BLaER1 treated with 17β-estradiol and CSF1 and Interleukin-3, amounts not matched to agents 10 nM and 100 nM (cell line): ENCODE measurements around the gene MEX3D.

Experiments
- H3K27ac ChIP-seq, 11 experiments: shearing (Covaris generic); formaldehyde crosslinking; 2 replicates each; pipeline ENCODE4 v1.8.1; 2022
- H3K27me3 ChIP-seq, 11 experiments: shearing (Covaris generic); formaldehyde crosslinking; 2 replicates each; pipeline ENCODE4 v1.8.1; 2022
- H3K36me3 ChIP-seq, 11 experiments: shearing (Covaris generic); formaldehyde crosslinking; 2 replicates each; pipeline ENCODE4 v1.8.1; 2022
- H3K4me1 ChIP-seq, 10 experiments: shearing (Covaris generic); formaldehyde crosslinking; 2 replicates each; pipeline ENCODE4 v1.8.1; 2022
- H3K4me2 ChIP-seq, 11 experiments: shearing (Covaris generic); formaldehyde crosslinking; 2 replicates each; pipeline ENCODE4 v1.8.1; 2022
- H3K4me3 ChIP-seq, 10 experiments: shearing (Covaris generic); formaldehyde crosslinking; 2 replicates each; pipeline ENCODE4 v1.8.1; 2022
- H3K9ac ChIP-seq, 11 experiments: shearing (Covaris generic); formaldehyde crosslinking; 2 replicates each; pipeline ENCODE4 v1.8.1; 2022
- H3K9me3 ChIP-seq, 11 experiments: shearing (Covaris generic); formaldehyde crosslinking; replicated peaks in 1 of 11; 2 replicates each; pipeline ENCODE4 v1.8.1; 2022
- H4K20me1 ChIP-seq, 11 experiments: shearing (Covaris generic); formaldehyde crosslinking; 2 replicates each; pipeline ENCODE4 v1.8.1; 2022
- Cebpa-rat ChIP-seq, 11 experiments: shearing (Covaris generic); IDR thresholded peaks; 2 replicates each; pipeline ENCODE4 v1.8.1; 2022

Gene MEX3D

GRCh38 chr19:1579222-1579621 is 11.1 kb upstream of the MEX3D start:
- no peak for TF ChIP-seq Cebpa-rat (IDR thresholded peaks at IDR 0.05)
- no peak overlapping the region for H3K4me2 ChIP-seq
- H3K4me3 ChIP-seq = no peak overlapping the region
- peaks cover 0 to 100% (median 89%) of the 10 kb centered on the region in 11 experiments; a peak in 19 of 22 replicates for H4K20me1 ChIP-seq
- H3K36me3 ChIP-seq = peaks cover 77 to 100% (median 91%) of the 10 kb centered on the region in 11 experiments
- no peaks in the 10 kb centered on the region for H3K4me1 ChIP-seq
- no peak overlapping the region for H3K9ac ChIP-seq
- no peak overlapping the region for H3K27ac ChIP-seq
- no peaks in the 10 kb centered on the region for H3K9me3 ChIP-seq
- no peaks in the 10 kb centered on the region for H3K27me3 ChIP-seq

- H3K9ac ChIP-seq = no peak overlapping the region
- peaks cover 0 to 96% (median 78%) of the 10 kb centered on the region in 11 experiments; a peak in 19 of 22 replicates for H4K20me1 ChIP-seq
- H3K27me3 ChIP-seq = no peaks in the 10 kb centered on the region
- no peak for TF ChIP-seq Cebpa-rat (IDR thresholded peaks at IDR 0.05)
- no peak overlapping the region for H3K27ac ChIP-seq
- H3K9me3 ChIP-seq = no peaks in the 10 kb centered on the region
- no peak overlapping the region for H3K4me3 ChIP-seq
- no peak overlapping the region for H3K4me2 ChIP-seq
- peaks cover 67 to 92% (median 81%) of the 10 kb centered on the region in 11 experiments for H3K36me3 ChIP-seq
- peaks cover 0 to 8% (median 0%) of the 10 kb centered on the region in 10 experiments; a peak in 1 of 20 replicates for H3K4me1 ChIP-seq
Observed at GRCh38 chr19:1577929-1578618, 9.9 kb upstream of the MEX3D start.

- H4K20me1 ChIP-seq = peaks cover 0 to 89% (median 71%) of the 10 kb centered on the region in 11 experiments; a peak in 19 of 22 replicates
- TF ChIP-seq Cebpa-rat (IDR thresholded peaks at IDR 0.05) = no peak
Observed at GRCh38 chr19:1577090-1577928, 9.2 kb upstream of the MEX3D start.

GRCh38 chr19:1576242-1577089 is 8.3 kb upstream of the MEX3D start:
- peaks cover 0 to 8% (median 0%) of the 10 kb centered on the region in 10 experiments; a peak in 1 of 20 replicates for H3K4me1 ChIP-seq
- H3K9me3 ChIP-seq = no peaks in the 10 kb centered on the region
- H3K9ac ChIP-seq = peak overlapping the region in 1 of 11 experiments; percentile 19; a peak in 1 of 22 replicates
- peaks cover 0 to 80% (median 62%) of the 10 kb centered on the region in 11 experiments; a peak in 19 of 22 replicates for H4K20me1 ChIP-seq
- H3K27ac ChIP-seq = peak overlapping the region in 1 of 11 experiments; percentile 5; a peak in 2 of 22 replicates
- peaks cover 51 to 76% (median 65%) of the 10 kb centered on the region in 11 experiments for H3K36me3 ChIP-seq
- H3K4me3 ChIP-seq = no peak overlapping the region
- no peak overlapping the region for H3K4me2 ChIP-seq
- no peak for TF ChIP-seq Cebpa-rat (IDR thresholded peaks at IDR 0.05)
- no peaks in the 10 kb centered on the region for H3K27me3 ChIP-seq

More at GRCh38 chr19:1577090-1577928, 9.2 kb upstream of the MEX3D start:
- Histone ChIP-seq H3K9me3 (no peaks in the 10 kb centered on the region), H3K4me3 (no peak overlapping the region), H3K9ac (no peak overlapping the region; a peak in 1 of 22 replicates), H3K27me3 (no peaks in the 10 kb centered on the region), H3K36me3 (peaks cover 59 to 84% (median 73%) of the 10 kb centered on the region in 11 experiments), H3K4me1 (peaks cover 0 to 8% (median 0%) of the 10 kb centered on the region in 10 experiments; a peak in 1 of 20 replicates), H3K27ac (no peak overlapping the region), H3K4me2 (no peak overlapping the region)

- H4K20me1 ChIP-seq = peaks cover 0 to 71% (median 53%) of the 10 kb centered on the region in 11 experiments; a peak in 19 of 22 replicates
- TF ChIP-seq Cebpa-rat (IDR thresholded peaks at IDR 0.05) = no peak
Observed at GRCh38 chr19:1575323-1576241, 7.5 kb upstream of the MEX3D start.

GRCh38 chr19:1574354-1575136 is 6.4 kb upstream of the MEX3D start:
- Histone ChIP-seq H3K4me1 (peaks cover 3 to 22% (median 12%) of the 10 kb centered on the region in 10 experiments; a peak in 17 of 20 replicates), H3K27me3 (no peaks in the 10 kb centered on the region), H3K4me3 (no peak overlapping the region), H3K27ac (no peak overlapping the region), H3K36me3 (peaks cover 33 to 57% (median 46%) of the 10 kb centered on the region in 11 experiments), H3K4me2 (no peak overlapping the region), H3K9me3 (no peaks in the 10 kb centered on the region), H4K20me1 (peaks cover 0 to 61% (median 43%) of the 10 kb centered on the region in 11 experiments; a peak in 19 of 22 replicates), H3K9ac (peak overlapping the region in 1 of 11 experiments; percentile 6; a peak in 1 of 22 replicates)
- TF ChIP-seq Cebpa-rat (IDR thresholded peaks at IDR 0.05) = no peak

More at GRCh38 chr19:1575323-1576241, 7.5 kb upstream of the MEX3D start:
- H3K4me3 ChIP-seq = no peak overlapping the region
- peaks cover 0 to 11% (median 2%) of the 10 kb centered on the region in 10 experiments; a peak in 13 of 20 replicates for H3K4me1 ChIP-seq
- peak overlapping the region in 1 of 11 experiments; percentile 5; a peak in 1 of 22 replicates for H3K27ac ChIP-seq
- H3K36me3 ChIP-seq = peaks cover 42 to 67% (median 56%) of the 10 kb centered on the region in 11 experiments
- H3K27me3 ChIP-seq = no peaks in the 10 kb centered on the region
- H3K4me2 ChIP-seq = no peak overlapping the region
- H3K9ac ChIP-seq = peak overlapping the region in 2 of 11 experiments; percentile 6 to 19; a peak in 1 of 22 replicates
- H3K9me3 ChIP-seq = no peaks in the 10 kb centered on the region

GRCh38 chr19:1572795-1573194 is 4.7 kb upstream of the MEX3D start:
- H3K27ac ChIP-seq = no peak overlapping the region
- no peak for TF ChIP-seq Cebpa-rat (IDR thresholded peaks at IDR 0.05)

More at GRCh38 chr19:1572795-1573194, 4.7 kb upstream of the MEX3D start:
- Histone ChIP-seq H3K9me3 (no peaks in the 10 kb centered on the region), H3K4me3 (no peak overlapping the region), H3K27me3 (no peaks in the 10 kb centered on the region), H4K20me1 (peaks cover 0 to 43% (median 27%) of the 10 kb centered on the region in 11 experiments; a peak in 19 of 22 replicates), H3K36me3 (peaks cover 17 to 39% (median 28%) of the 10 kb centered on the region in 11 experiments), H3K9ac (no peak overlapping the region), H3K4me2 (no peak overlapping the region), H3K4me1 (peaks cover 15 to 34% (median 25%) of the 10 kb centered on the region in 10 experiments; a peak in 19 of 20 replicates)
